Measurements from ENCODE around the gene FRK.

The FRK gene

DNA sequence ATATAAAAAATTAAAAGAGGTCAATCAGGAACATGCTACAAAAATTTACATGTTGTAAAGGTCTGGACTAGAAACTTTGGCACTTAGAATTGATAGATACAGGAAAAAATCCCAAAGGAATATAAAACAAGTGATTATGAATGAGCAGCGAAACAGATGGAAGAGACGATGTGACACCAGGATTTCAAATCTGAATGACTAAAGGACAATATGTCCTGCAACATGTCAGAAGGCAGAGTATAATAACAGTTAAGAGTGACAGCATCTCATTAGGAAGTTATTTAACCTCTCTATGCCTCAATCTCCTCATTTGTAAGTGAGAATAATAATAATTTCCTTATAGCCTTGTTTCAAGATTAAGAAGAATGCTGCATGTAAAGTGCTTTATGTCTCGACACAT is 50.3 kb downstream of the FRK start:
- no peak overlapping the region for H3K4me3 ChIP-seq (ENCODE audit: low read depth, low read length)
- TF ChIP-seq, protein P1, sequence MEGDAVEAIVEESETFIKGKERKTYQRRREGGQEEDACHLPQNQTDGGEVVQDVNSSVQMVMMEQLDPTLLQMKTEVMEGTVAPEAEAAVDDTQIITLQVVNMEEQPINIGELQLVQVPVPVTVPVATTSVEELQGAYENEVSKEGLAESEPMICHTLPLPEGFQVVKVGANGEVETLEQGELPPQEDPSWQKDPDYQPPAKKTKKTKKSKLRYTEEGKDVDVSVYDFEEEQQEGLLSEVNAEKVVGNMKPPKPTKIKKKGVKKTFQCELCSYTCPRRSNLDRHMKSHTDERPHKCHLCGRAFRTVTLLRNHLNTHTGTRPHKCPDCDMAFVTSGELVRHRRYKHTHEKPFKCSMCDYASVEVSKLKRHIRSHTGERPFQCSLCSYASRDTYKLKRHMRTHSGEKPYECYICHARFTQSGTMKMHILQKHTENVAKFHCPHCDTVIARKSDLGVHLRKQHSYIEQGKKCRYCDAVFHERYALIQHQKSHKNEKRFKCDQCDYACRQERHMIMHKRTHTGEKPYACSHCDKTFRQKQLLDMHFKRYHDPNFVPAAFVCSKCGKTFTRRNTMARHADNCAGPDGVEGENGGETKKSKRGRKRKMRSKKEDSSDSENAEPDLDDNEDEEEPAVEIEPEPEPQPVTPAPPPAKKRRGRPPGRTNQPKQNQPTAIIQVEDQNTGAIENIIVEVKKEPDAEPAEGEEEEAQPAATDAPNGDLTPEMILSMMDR (IDR thresholded peaks at IDR 0.05; ENCODE audit: borderline replicate concordance, insufficient read depth, low read depth, low read length): no peak

- TF ChIP-seq, protein P1 (IDR thresholded peaks at IDR 0.05; ENCODE audit: borderline replicate concordance, insufficient read depth, low read depth, low read length): no peak
Measured at GRCh38 chr6:116008470-116009243, 52.0 kb downstream of the FRK start.

DNA sequence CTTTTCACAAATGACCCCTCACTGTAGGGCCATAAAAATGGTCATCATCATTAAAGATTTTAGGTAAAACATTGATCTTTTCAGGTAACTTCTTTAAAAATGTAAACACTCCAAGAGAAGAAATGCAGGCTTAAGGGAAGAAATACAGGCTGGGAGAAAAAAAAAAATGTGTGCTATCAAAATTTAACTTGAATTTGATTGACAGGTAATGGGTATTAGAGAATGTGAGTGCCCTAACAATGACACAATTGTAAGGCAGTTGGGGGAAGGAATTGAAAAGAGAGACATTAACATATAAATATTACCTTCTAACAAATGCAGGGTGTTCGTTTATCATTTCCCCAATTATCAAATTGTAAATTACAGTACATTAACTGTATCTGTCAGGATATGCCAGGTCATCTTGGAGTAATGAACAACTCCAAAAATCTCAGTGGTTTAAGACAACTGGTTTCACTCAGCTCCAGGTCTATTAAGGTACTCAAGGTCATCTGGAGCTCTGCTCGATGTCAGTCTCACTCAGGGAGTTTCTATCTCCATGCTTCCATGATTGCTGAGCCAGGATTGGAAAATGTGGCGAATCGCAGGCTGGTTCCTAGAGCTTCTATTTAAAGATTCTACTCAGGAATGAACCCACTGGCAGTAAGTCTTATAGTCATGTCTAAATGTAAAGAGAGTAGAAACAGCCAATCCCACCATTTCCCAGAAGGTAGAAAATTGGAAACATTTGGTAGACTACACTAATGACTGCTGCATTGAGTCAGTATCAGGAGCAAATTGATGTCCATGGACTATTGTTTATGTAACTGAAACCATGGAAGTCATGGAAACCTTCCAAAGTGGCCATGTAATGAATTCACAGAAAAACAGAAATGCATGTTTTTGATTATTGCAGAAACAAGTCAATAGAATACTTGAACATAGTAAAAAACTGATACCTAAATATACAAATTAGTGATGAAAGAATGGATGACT is 55.6 kb downstream of the FRK start:
- TF ChIP-seq, protein P1 (IDR thresholded peaks at IDR 0.05; ENCODE audit: borderline replicate concordance, insufficient read depth, low read depth, low read length): no peak
- H3K4me3 ChIP-seq (ENCODE audit: low read depth, low read length): no peak overlapping the region

More at GRCh38 chr6:116008470-116009243, 52.0 kb downstream of the FRK start:
- no peak overlapping the region for H3K4me3 ChIP-seq (ENCODE audit: low read depth, low read length)

DNA sequence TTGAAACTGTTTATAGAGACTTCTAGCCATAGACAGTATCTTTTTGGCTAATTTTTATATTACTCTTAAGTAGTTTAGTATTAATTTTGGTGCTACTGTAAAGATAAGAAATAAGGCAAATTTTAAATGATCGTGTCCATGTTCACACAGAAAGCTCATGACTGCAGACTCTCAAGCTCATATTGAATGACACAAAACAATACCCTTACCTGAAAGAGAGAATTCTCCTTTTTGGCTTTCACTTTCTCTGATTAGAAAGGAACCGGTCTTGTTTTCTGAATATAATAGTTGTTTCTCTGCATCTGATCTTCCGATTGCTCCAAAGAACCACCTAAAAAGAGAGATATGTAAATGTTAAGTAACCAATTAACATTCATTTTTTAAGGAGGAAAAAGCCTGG is 57.0 kb downstream of the FRK start:
- no peak overlapping the region for H3K4me3 ChIP-seq (ENCODE audit: low read depth, low read length)
- TF ChIP-seq, protein P1 (IDR thresholded peaks at IDR 0.05; ENCODE audit: borderline replicate concordance, insufficient read depth, low read depth, low read length): no peak

GRCh38 chr6:116002756-116003155 is 57.9 kb downstream of the FRK start:
- TF ChIP-seq, protein P1 (IDR thresholded peaks at IDR 0.05; ENCODE audit: borderline replicate concordance, insufficient read depth, low read depth, low read length): no peak
- H3K4me3 ChIP-seq (ENCODE audit: low read depth, low read length): no peak overlapping the region

GRCh38 chr6:115999235-115999634 is 61.5 kb downstream of the FRK start:
- TF ChIP-seq, protein P1 (IDR thresholded peaks at IDR 0.05; ENCODE audit: borderline replicate concordance, insufficient read depth, low read depth, low read length): no peak
- no peak overlapping the region for H3K4me3 ChIP-seq (ENCODE audit: low read depth, low read length)

All from GM12875 (cell line).